Measurements from ENCODE around the gene NTSR1. TPM values are rescaled to one million over a fixed set of nuclear protein-coding genes. Genes with fewer than 3 reads are reported as not detected.

The NTSR1 gene
- total and polyA plus RNA-seq, 2 of the 13 experiments (the other 11 are each of a cell fraction or from before 2014, with no cell fraction given): 0.09 to 0.12 TPM

GRCh38 chr20:62801284-62802010, 92.8 kb downstream of the NTSR1 start (continued):
- TF ChIP-seq ZNF75D (CRISPR knock-in tag; IDR thresholded peaks at IDR 0.05; ENCODE audit: borderline replicate concordance) (no peak), SIN3A (IDR thresholded peaks at IDR 0.05; ENCODE audit: borderline replicate concordance, low read depth, low read length) (no peak), ZBTB34 (CRISPR knock-in tag; IDR thresholded peaks at IDR 0.05) (no peak), SRSF9 (IDR thresholded peaks at IDR 0.05; ENCODE audit: borderline replicate concordance, insufficient read depth, low read depth, low read length, poor library complexity, severe bottlenecking) (no peak), FIP1L1 (IDR thresholded peaks at IDR 0.05; ENCODE audit: borderline replicate concordance, insufficient read depth, low read depth, low read length) (no peak), ATM (IDR thresholded peaks at IDR 0.05; ENCODE audit: borderline replicate concordance) (no peak), AGO2 (optimal IDR thresholded peaks at IDR 0.05; ENCODE audit: low read depth, low read length) (peak; percentile 88), TFAP4 (IDR thresholded peaks at IDR 0.05; ENCODE audit: borderline replicate concordance, low read depth) (no peak), ZNF143 (CRISPR knock-in tag; IDR thresholded peaks at IDR 0.05) (no peak), PATZ1 (CRISPR knock-in tag; IDR thresholded peaks at IDR 0.05) (no peak), ELK4 (CRISPR knock-in tag; IDR thresholded peaks at IDR 0.05; ENCODE audit: borderline replicate concordance) (no peak), SETDB1 (CRISPR knock-in tag; IDR thresholded peaks at IDR 0.05; ENCODE audit: borderline replicate concordance) (no peak), DMAP1 (CRISPR knock-in tag; IDR thresholded peaks at IDR 0.05) (no peak), HNF1A (IDR thresholded peaks at IDR 0.05; ENCODE audit: low read depth) (no peak), HNF1A (CRISPR knock-in tag; IDR thresholded peaks at IDR 0.05; ENCODE audit: borderline replicate concordance) (0 out of 2 replicates have a peak, but pooled peaks have one; percentile 35), POLR2G (IDR thresholded peaks at IDR 0.05; ENCODE audit: low read depth, low read length) (peak; percentile 41), ZNF761 (CRISPR knock-in tag; conservative IDR thresholded peaks at IDR 0.05) (0 out of 2 replicates have a peak, but pooled peaks have one; percentile 36), GATAD2A (CRISPR knock-in tag; IDR thresholded peaks at IDR 0.05) (no peak)
